Activated naive CD4-positive, alpha-beta T cell treated with anti-CD3 and anti-CD28 coated beads, Interleukin-2, amount 50 U/mL, for 24 hours (primary cell): ENCODE results near the gene SYT8.

Source experiments
- H3K27ac Mint-ChIP-seq: one replicate; pipeline ENCODE4 v1.8.0; 2021; ENCODE audit warnings: mild to moderate bottlenecking, mixed read lengths
- H3K27me3 Mint-ChIP-seq: one replicate; pipeline ENCODE4 v1.8.0; 2021; ENCODE audit warnings: mixed read lengths
- H3K36me3 Mint-ChIP-seq: one replicate; pipeline ENCODE4 v1.8.0; 2021; ENCODE audit warnings: mixed read lengths
- H3K4me1 Mint-ChIP-seq: one replicate; pipeline ENCODE4 v1.8.0; 2021; ENCODE audit warnings: mixed read lengths
- H3K4me3 Mint-ChIP-seq: one replicate; pipeline ENCODE4 v1.8.0; 2021; ENCODE audit warnings: mild to moderate bottlenecking, mixed read lengths
- H3K9me3 Mint-ChIP-seq: one replicate; pipeline ENCODE4 v1.8.0; 2021; ENCODE audit warnings: mixed read lengths

SYT8 gene

GRCh38 chr11:1836011-1836945, 1.5 kb downstream of the SYT8 start:
- Mint-ChIP-seq H3K36me3 (no peaks in the 10 kb centered on the region), H3K4me1 (peaks cover 7% of the 10 kb centered on the region), H3K9me3 (no peaks in the 10 kb centered on the region), H3K4me3 (no peak overlapping the region), H3K27ac (no peak overlapping the region), H3K27me3 (no peaks in the 10 kb centered on the region)

GRCh38 chr11:1837171-1838076, 2.6 kb downstream of the SYT8 start:
- Mint-ChIP-seq H3K9me3 (no peaks in the 10 kb centered on the region), H3K36me3 (no peaks in the 10 kb centered on the region), H3K4me3 (no peak overlapping the region), H3K27ac (no peak overlapping the region), H3K4me1 (peaks cover 3% of the 10 kb centered on the region), H3K27me3 (no peaks in the 10 kb centered on the region)

- H3K27me3 Mint-ChIP-seq, result no peaks in the 10 kb centered on the region
- H3K4me1 Mint-ChIP-seq, result peaks cover 3% of the 10 kb centered on the region
- no peaks in the 10 kb centered on the region for H3K36me3 Mint-ChIP-seq
- H3K4me3 Mint-ChIP-seq, result no peak overlapping the region
- H3K27ac Mint-ChIP-seq, result no peak overlapping the region
- H3K9me3 Mint-ChIP-seq, result no peaks in the 10 kb centered on the region
Observed at GRCh38 chr11:1838077-1838425, 3.3 kb downstream of the SYT8 start.

GRCh38 chr11:1838426-1839144, 3.8 kb downstream of the SYT8 start, which contains the start of gene TNNI2:
Gene TNNI2, plus strand, starts transcription at chr11:1838981. Its CDS starts 716 bp downstream, at chr11:1839697.
- Mint-ChIP-seq H3K9me3 (no peaks in the 10 kb centered on the region), H3K4me3 (no peak within 1 kb of the TSS), H3K27ac (no peak within 1 kb of the TSS), H3K27me3 (no peaks in the 10 kb centered on the region), H3K36me3 (no peaks in the 10 kb centered on the region), H3K4me1 (peaks cover 8% of the 10 kb centered on the region)

GRCh38 chr11:1839204-1839923, 4.6 kb downstream of the SYT8 start:
- H3K4me3 Mint-ChIP-seq, result no peak overlapping the region
- H3K4me1 Mint-ChIP-seq, result peaks cover 14% of the 10 kb centered on the region
- H3K9me3 Mint-ChIP-seq, result no peaks in the 10 kb centered on the region

GRCh38 chr11:1839924-1840779, 5.4 kb downstream of the SYT8 start:
- Mint-ChIP-seq H3K27me3 (no peaks in the 10 kb centered on the region), H3K4me1 (peaks cover 22% of the 10 kb centered on the region), H3K9me3 (no peaks in the 10 kb centered on the region), H3K36me3 (no peaks in the 10 kb centered on the region), H3K27ac (no peak overlapping the region), H3K4me3 (no peak overlapping the region)

More at GRCh38 chr11:1839204-1839923, 4.6 kb downstream of the SYT8 start:
- Mint-ChIP-seq H3K27me3 (no peaks in the 10 kb centered on the region), H3K36me3 (no peaks in the 10 kb centered on the region), H3K27ac (no peak overlapping the region)

- H3K27me3 Mint-ChIP-seq, result no peaks in the 10 kb centered on the region
- no peak overlapping the region for H3K27ac Mint-ChIP-seq
- peaks cover 28% of the 10 kb centered on the region for H3K4me1 Mint-ChIP-seq
- no peak overlapping the region for H3K4me3 Mint-ChIP-seq
- no peaks in the 10 kb centered on the region for H3K9me3 Mint-ChIP-seq
- H3K36me3 Mint-ChIP-seq, result no peaks in the 10 kb centered on the region
Observed at GRCh38 chr11:1840780-1841480, 6.1 kb downstream of the SYT8 start.

GRCh38 chr11:1841511-1842148, 6.8 kb downstream of the SYT8 start:
- H3K27ac Mint-ChIP-seq, result no peak overlapping the region
- no peaks in the 10 kb centered on the region for H3K27me3 Mint-ChIP-seq
- no peak overlapping the region for H3K4me3 Mint-ChIP-seq

GRCh38 chr11:1842149-1843097, 7.6 kb downstream of the SYT8 start:
- Mint-ChIP-seq H3K4me3 (no peak overlapping the region), H3K27ac (peak overlapping the region; percentile 84), H3K9me3 (no peaks in the 10 kb centered on the region), H3K4me1 (peaks cover 39% of the 10 kb centered on the region), H3K36me3 (no peaks in the 10 kb centered on the region), H3K27me3 (no peaks in the 10 kb centered on the region)

More at GRCh38 chr11:1841511-1842148, 6.8 kb downstream of the SYT8 start:
- Mint-ChIP-seq H3K9me3 (no peaks in the 10 kb centered on the region), H3K36me3 (no peaks in the 10 kb centered on the region), H3K4me1 (peaks cover 35% of the 10 kb centered on the region)

- H3K27ac Mint-ChIP-seq, result peak overlapping the region; percentile 84
Observed at GRCh38 chr11:1843098-1843473, 8.3 kb downstream of the SYT8 start.

GRCh38 chr11:1843796-1844195, 9.0 kb downstream of the SYT8 start:
- Mint-ChIP-seq H3K9me3 (no peaks in the 10 kb centered on the region), H3K36me3 (no peaks in the 10 kb centered on the region), H3K27ac (no peak overlapping the region), H3K4me1 (peaks cover 50% of the 10 kb centered on the region), H3K4me3 (peak overlapping the region; percentile 71), H3K27me3 (no peaks in the 10 kb centered on the region)

More at GRCh38 chr11:1843098-1843473, 8.3 kb downstream of the SYT8 start:
- Mint-ChIP-seq H3K36me3 (no peaks in the 10 kb centered on the region), H3K9me3 (no peaks in the 10 kb centered on the region), H3K4me3 (peak overlapping the region; percentile 19), H3K27me3 (no peaks in the 10 kb centered on the region), H3K4me1 (peaks cover 43% of the 10 kb centered on the region)
